Memory B cell (primary cell): Measurements from ENCODE around the gene MTSS2.

Experiments used
- ATAC-seq: fragments of 150-1000 bp; cut with Tn5 transposase; 2 replicates; pipeline ENCODE4 v1.10.0; 2021; ENCODE audit warnings: low read depth, mild to moderate bottlenecking, moderate library complexity
- DNase-seq, 2 donors: peaks; one replicate each; pipeline ENCODE4 v3.0.0; 2022; ENCODE audit warnings: low spot score in 2 of 2
- H3K27ac Mint-ChIP-seq: one replicate; pipeline ENCODE4 v1.8.0; 2022; ENCODE audit warnings: mild to moderate bottlenecking, moderate library complexity, mixed read lengths
- H3K27me3 Mint-ChIP-seq: one replicate; pipeline ENCODE4 v1.8.0; 2022; ENCODE audit warnings: mixed read lengths
- H3K36me3 Mint-ChIP-seq: one replicate; pipeline ENCODE4 v1.8.0; 2022; ENCODE audit warnings: mild to moderate bottlenecking, mixed read lengths
- H3K4me1 Mint-ChIP-seq: one replicate; pipeline ENCODE4 v1.8.0; 2022; ENCODE audit warnings: mixed read lengths
- H3K4me3 Mint-ChIP-seq: one replicate; pipeline ENCODE4 v1.8.0; 2022; ENCODE audit warnings: mild to moderate bottlenecking, moderate library complexity, mixed read lengths
- H3K9me3 Mint-ChIP-seq: one replicate; pipeline ENCODE4 v1.8.0; 2022; ENCODE audit warnings: mixed read lengths

The MTSS2 gene

DNA sequence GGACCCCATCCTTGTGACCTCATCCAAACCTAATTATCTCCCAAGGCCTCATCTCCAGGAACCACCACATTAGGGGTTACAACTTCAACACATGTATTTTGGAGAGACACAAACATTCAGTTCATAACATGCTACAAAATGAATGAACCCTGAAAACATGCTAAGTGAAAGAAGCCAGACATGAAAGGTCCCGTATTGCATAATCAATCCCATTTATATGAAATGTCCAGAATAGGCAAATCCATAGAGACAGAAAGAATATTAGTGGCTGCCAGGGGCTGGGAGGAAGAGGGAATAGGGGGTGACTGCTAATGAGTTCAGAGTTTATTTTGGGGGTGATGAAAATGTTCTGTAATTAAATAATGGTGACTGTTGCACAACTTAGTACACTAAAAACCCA lies 43.2 kb downstream of the MTSS2 start:
- no peaks in the 10 kb centered on the region for H3K9me3 Mint-ChIP-seq
- H3K4me1 Mint-ChIP-seq = no peaks in the 10 kb centered on the region
- no peaks in the 10 kb centered on the region for H3K36me3 Mint-ChIP-seq
- no peak overlapping the region for H3K27ac Mint-ChIP-seq
- H3K27me3 Mint-ChIP-seq = peaks cover 11% of the 10 kb centered on the region
- H3K4me3 Mint-ChIP-seq = no peak overlapping the region
- ATAC-seq (no peak), DNase-seq (no peak)

DNA sequence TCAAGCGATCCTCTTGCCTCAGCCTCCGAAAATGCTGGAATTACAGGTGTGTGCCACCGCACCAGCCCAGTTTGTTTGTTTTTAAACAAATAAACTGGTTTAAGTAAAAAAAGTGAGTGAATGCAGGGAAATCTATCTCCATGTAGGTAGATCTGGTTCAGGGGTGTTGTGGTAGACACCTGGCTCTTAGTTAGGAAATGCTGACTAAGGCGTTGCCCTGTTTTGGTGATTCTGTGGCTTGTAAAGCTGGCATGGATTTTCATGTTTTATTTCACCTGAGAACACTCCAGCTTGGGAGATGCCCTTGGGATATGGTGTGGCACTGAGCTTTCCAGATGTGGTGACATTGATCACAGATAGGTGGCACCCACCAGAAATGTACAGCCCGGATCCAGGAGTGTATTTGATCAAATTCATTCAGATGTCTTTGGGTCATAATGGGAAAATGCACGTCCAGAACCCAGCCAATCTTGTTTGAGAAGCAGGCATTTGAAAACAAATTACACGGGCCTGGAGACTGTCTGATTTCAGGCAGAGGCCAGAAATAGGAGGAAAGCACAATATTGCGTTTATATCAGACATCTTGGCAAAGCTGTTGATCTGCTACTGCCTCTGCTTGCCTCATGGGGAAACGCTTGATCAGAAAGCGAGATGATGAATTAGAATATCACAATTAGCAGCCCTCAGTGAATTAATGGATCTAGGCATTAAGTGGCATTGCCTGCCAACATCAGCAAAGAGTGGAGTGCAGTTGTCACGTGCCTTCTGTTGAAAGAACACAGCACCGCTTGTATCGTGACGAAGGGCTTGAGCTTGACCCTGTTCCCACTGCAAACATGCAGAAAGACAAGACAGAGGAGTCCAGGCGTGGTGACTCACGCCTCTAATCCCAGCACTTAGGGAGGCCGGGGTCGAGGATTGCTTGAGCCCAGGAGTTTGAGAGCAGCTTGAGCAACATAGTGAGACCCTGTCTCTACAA lies 46.8 kb downstream of the MTSS2 start:
- H3K36me3 Mint-ChIP-seq = no peaks in the 10 kb centered on the region
- no peak for DNase-seq
- peaks cover 6% of the 10 kb centered on the region for H3K27me3 Mint-ChIP-seq
- H3K4me1 Mint-ChIP-seq = no peaks in the 10 kb centered on the region
- no peaks in the 10 kb centered on the region for H3K9me3 Mint-ChIP-seq
- no peak overlapping the region for H3K4me3 Mint-ChIP-seq
- no peak for ATAC-seq
- H3K27ac Mint-ChIP-seq = no peak overlapping the region
